ENCODE data around the gene SLC25A11.

Gene SLC25A11

GRCh38 chr17:4950075-4950745 lies 10.4 kb upstream of the SLC25A11 start:
- Mint-ChIP-seq H3K27me3 (ENCODE audit: low read depth) (no peaks in the 10 kb centered on the region), H3K4me3 (peak overlapping the region; percentile 83 to 89 (median 84)), H3K36me3 (ENCODE audit: low read depth) (peaks cover 15% of the 10 kb centered on the region), H3K4me1 (peaks cover 43% of the 10 kb centered on the region), H3K9me3 (no peaks in the 10 kb centered on the region), H3K27ac (peak overlapping the region; percentile 88 to 98 (median 98))
- TF ChIP-seq, protein P1, sequence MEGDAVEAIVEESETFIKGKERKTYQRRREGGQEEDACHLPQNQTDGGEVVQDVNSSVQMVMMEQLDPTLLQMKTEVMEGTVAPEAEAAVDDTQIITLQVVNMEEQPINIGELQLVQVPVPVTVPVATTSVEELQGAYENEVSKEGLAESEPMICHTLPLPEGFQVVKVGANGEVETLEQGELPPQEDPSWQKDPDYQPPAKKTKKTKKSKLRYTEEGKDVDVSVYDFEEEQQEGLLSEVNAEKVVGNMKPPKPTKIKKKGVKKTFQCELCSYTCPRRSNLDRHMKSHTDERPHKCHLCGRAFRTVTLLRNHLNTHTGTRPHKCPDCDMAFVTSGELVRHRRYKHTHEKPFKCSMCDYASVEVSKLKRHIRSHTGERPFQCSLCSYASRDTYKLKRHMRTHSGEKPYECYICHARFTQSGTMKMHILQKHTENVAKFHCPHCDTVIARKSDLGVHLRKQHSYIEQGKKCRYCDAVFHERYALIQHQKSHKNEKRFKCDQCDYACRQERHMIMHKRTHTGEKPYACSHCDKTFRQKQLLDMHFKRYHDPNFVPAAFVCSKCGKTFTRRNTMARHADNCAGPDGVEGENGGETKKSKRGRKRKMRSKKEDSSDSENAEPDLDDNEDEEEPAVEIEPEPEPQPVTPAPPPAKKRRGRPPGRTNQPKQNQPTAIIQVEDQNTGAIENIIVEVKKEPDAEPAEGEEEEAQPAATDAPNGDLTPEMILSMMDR (IDR thresholded peaks at IDR 0.05; ENCODE audit: unreplicated experiment in 3 of 3): no peak

GRCh38 chr17:4949321-4950074 lies 9.7 kb upstream of the SLC25A11 start:
- Mint-ChIP-seq H3K4me1 (peaks cover 47% of the 10 kb centered on the region), H3K36me3 (ENCODE audit: low read depth) (peaks cover 22% of the 10 kb centered on the region), H3K4me3 (peak overlapping the region; percentile 85 to 96 (median 85)), H3K27me3 (ENCODE audit: low read depth) (no peaks in the 10 kb centered on the region), H3K27ac (peak overlapping the region; percentile 98 to 99 (median 99)), H3K9me3 (no peaks in the 10 kb centered on the region)
- TF ChIP-seq, protein P1 (IDR thresholded peaks at IDR 0.05; ENCODE audit: unreplicated experiment in 3 of 3): no peak

- Mint-ChIP-seq H3K27me3 (ENCODE audit: low read depth) (no peaks in the 10 kb centered on the region), H3K27ac (peak overlapping the region; percentile 98 to 99 (median 99)), H3K4me1 (peaks cover 49% of the 10 kb centered on the region), H3K4me3 (peak overlapping the region; percentile 95 to 98 (median 96)), H3K36me3 (ENCODE audit: low read depth) (peaks cover 28% of the 10 kb centered on the region), H3K9me3 (no peaks in the 10 kb centered on the region)
- TF ChIP-seq, protein P1 (IDR thresholded peaks at IDR 0.05; ENCODE audit: unreplicated experiment in 3 of 3): no peak
Measured at GRCh38 chr17:4948931-4949320, 9.1 kb upstream of the SLC25A11 start.

DNA sequence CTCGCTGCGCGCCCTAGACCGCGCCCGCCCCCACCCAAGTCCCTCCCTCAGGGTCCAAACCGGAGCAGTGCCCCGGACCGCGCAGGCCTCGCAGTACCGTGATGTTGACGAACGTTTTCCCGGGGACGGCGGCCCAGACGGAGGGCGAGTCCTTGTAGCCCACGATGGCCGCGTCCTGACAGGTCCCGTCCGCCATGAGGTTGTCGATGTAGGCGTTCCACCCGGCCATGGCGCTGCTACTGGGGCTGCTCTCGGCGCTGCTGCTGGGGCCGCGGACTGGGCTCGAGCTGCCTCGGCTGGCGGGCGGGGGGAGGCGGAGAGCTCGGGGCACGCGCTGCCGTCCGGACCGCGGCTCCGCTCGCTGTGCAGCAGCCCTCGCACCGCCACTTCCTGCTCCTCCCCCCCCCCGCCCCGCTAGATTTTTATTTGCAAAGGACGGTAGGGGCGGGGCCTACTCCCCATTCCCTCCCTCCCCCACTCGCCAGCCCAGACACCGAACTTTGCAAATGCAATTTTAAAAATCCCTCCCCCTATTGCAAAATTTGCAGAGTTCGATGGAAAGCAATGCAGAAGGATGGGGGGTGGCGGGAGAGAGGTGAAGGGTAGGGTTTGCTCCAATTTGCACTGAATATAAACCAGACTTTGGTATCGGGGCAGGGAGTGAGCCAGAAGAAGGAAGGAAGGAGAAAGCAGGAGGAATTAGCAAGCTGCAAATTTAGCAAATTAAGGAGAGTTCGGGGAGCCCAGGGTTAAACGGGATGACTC lies 8.5 kb upstream of the SLC25A11 start, which contains the start of gene PFN1:
Gene PFN1 (minus strand): TSS at position 365 of the 765 bp plus-strand sequence. CDS start 136 bp downstream, at position 229.
- TF ChIP-seq, protein P1 (IDR thresholded peaks at IDR 0.05; ENCODE audit: unreplicated experiment in 3 of 3): no peak
- Mint-ChIP-seq H3K4me1 (peaks cover 46% of the 10 kb centered on the region), H3K9me3 (no peaks in the 10 kb centered on the region), H3K4me3 (peak within 1 kb of the TSS; percentile 95 to 98 (median 96)), H3K27ac (peak within 1 kb of the TSS; percentile 98 to 99 (median 99)), H3K36me3 (ENCODE audit: low read depth) (peaks cover 31% of the 10 kb centered on the region), H3K27me3 (ENCODE audit: low read depth) (no peaks in the 10 kb centered on the region)

DNA sequence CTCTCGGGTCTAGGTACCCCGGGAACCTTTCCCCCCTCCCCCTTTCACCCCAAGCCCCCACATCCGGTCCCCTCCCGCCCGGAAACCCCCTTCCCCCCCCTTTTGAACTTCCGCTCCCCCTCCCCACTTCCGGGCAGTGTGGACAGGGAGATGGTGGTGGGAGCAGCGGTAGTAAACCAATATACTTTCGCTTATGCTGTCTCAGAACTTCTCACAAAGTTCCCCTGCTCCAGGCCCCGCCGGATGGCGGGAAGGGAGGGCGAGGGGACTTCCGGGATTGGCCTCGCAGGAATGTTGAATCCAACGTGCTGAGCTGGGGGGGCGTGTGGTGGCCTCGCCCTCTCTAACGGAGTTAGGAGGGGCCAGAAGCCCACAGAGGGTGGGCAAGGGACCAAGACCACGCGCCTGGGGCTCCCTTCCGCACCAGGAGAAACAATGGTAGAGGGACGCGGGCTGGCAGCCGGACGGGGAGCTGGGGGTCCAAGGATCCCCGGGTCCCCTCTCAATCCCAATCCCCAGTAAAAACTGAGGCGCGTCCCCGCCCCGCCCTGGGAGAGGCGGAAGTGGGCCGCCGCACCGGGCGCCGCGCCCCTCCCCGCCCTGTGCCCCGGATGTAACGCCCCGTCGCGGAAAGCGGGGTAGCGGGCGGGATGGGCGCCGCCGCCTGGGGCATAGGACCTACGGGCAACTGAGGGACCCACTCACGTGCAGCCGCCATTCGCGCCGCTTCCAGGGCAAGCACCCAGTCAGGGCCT lies 7.7 kb upstream of the SLC25A11 start:
- no peaks in the 10 kb centered on the region for H3K9me3 Mint-ChIP-seq

More for the DNA sequence above, 7.7 kb upstream of the SLC25A11 start:
- Mint-ChIP-seq H3K4me1 (peaks cover 45% of the 10 kb centered on the region), H3K4me3 (peak overlapping the region; percentile 95 to 98 (median 96)), H3K27ac (peak overlapping the region; percentile 89 to 99 (median 99)), H3K36me3 (ENCODE audit: low read depth) (peaks cover 38% of the 10 kb centered on the region), H3K27me3 (ENCODE audit: low read depth) (no peaks in the 10 kb centered on the region)
- TF ChIP-seq, protein P1 (IDR thresholded peaks at IDR 0.05; ENCODE audit: unreplicated experiment in 3 of 3): no peak
